Choroid plexus epithelial cell (primary cell): ENCODE data around the gene FLT4.

Experiments
- DNase-seq: peaks from one replicate; pipeline ENCODE4 v3.0.0-alpha.2; 2010; ENCODE audit warnings: low read depth
- H3K4me3 ChIP-seq: 2 replicates; pipeline ENCODE4 v1.5.1; 2011; ENCODE audit warnings: low read depth, mild to moderate bottlenecking, control low read depth, low read length, moderate library complexity
- TF ChIP-seq, protein P1 (sequence below): conservative IDR thresholded peaks from 2 replicates; pipeline ENCODE4 v1.5.1; 2011; ENCODE audit warnings: low read depth, mild to moderate bottlenecking, control low read depth, inconsistent platforms, low read length, moderate library complexity

FLT4 gene

DNA sequence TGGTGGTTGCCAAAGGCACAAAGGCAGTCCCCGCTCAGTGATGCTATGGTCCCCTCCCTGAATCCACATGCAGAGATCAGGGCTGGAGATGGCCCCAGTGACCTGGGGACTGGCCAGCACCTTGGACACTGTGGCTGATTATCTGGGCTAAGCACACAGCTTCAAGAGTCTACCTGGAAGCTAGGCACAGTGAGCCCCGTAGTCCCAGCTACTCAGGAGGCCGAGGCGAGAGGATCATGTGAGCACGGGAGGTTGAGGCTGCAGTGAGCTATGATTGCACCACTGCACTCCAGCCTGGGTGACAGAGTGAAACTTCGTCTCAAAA, 49.8 kb downstream of the FLT4 start:
- H3K4me3 ChIP-seq: no peak overlapping the region
- TF ChIP-seq, protein P1, sequence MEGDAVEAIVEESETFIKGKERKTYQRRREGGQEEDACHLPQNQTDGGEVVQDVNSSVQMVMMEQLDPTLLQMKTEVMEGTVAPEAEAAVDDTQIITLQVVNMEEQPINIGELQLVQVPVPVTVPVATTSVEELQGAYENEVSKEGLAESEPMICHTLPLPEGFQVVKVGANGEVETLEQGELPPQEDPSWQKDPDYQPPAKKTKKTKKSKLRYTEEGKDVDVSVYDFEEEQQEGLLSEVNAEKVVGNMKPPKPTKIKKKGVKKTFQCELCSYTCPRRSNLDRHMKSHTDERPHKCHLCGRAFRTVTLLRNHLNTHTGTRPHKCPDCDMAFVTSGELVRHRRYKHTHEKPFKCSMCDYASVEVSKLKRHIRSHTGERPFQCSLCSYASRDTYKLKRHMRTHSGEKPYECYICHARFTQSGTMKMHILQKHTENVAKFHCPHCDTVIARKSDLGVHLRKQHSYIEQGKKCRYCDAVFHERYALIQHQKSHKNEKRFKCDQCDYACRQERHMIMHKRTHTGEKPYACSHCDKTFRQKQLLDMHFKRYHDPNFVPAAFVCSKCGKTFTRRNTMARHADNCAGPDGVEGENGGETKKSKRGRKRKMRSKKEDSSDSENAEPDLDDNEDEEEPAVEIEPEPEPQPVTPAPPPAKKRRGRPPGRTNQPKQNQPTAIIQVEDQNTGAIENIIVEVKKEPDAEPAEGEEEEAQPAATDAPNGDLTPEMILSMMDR: no peak
- no peak for DNase-seq

DNA sequence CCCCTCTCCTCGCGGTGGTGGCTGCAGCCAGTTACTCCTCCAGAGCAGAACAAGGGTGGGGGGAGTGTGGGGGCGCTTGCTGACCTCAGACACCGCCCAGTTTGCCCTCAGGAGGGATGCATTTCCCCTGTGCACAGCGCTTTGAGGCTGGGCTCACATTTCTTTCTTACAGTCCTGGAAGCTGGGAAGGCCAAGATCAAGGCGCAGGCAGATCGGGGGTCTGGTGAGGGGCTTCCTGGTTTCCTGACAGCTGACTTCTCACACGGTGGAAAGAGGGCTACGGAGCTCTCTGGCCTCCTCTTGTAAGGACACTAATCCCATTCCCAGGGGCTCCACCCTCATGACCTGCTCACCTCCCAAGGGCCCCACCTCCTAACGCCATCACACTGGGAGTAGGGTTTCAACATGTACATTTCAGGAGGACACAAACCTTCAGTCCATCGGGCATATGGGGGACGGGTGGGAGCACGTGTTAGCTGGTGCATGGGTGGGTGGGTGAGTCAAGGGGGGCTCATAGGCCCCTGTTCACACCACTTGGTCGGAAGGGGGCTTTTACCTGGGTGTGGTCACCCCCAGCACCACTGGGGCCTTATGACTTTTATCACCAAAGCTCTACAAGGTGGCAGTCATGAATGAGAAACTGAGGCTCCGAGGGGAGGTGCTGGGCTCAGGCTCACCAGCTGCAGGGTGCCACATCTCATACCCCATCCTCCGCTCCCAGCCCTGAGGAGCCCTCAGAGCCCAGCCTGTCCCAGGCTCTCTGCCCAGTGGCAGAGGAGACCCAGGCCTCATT, 50.4 kb downstream of the FLT4 start:
- no peak for DNase-seq
- no peak overlapping the region for H3K4me3 ChIP-seq
- TF ChIP-seq, protein P1: no peak

DNA sequence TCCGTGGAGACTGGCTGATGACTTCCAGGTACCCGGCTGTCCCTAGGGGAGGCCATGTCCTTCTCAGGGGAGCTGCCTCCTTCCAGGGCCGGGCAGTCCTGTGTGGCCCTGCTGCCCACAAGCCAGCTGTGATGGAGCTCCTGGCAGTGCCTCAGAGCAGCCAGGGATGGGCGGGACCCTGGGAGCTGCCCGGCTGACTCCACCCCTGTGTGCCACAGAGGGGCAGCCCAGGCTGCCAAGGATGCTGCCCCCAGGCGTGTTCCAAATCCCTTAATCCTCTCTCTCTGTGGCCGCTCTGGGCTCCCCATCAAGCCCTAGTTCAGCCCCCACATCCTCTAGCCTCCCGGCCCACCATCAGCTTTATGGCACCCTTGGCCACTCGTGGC, 51.1 kb downstream of the FLT4 start:
- no peak for DNase-seq
- TF ChIP-seq, protein P1: no peak

GRCh38 chr5:180596668-180597231, 52.6 kb downstream of the FLT4 start:
- TF ChIP-seq, protein P1: no peak
- DNase-seq: no peak
- H3K4me3 ChIP-seq: no peak overlapping the region

More for the DNA sequence above, 51.1 kb downstream of the FLT4 start:
- no peak overlapping the region for H3K4me3 ChIP-seq

DNA sequence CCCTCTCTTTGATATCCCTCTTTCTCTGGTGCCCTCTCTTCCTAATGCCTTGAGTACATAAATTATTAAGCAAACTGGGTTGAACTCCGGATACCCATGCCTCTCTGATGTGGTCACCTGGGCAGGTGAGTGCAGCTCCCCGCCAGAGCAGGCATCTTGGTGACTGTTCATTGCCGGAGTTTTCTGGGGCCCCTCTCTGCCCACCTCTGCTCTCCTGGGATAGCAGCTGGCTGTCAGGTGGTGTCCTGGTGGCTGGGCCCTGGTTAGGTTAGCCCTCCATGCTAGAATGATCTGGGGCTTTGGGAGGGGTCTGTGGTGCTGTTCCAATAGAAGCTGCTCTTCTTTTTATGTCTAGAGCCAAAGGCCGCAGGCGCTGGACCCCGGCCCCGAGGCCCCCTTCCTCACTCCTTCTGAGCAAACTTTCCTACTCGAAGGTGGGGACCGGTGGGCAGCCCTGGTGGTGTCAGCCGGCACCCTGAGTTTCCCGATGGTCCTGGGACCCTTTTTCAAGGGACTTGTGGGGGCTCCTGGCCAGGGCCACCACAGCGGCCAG, 53.2 kb downstream of the FLT4 start:
- DNase-seq: no peak
- no peak overlapping the region for H3K4me3 ChIP-seq
- TF ChIP-seq, protein P1: no peak

DNA sequence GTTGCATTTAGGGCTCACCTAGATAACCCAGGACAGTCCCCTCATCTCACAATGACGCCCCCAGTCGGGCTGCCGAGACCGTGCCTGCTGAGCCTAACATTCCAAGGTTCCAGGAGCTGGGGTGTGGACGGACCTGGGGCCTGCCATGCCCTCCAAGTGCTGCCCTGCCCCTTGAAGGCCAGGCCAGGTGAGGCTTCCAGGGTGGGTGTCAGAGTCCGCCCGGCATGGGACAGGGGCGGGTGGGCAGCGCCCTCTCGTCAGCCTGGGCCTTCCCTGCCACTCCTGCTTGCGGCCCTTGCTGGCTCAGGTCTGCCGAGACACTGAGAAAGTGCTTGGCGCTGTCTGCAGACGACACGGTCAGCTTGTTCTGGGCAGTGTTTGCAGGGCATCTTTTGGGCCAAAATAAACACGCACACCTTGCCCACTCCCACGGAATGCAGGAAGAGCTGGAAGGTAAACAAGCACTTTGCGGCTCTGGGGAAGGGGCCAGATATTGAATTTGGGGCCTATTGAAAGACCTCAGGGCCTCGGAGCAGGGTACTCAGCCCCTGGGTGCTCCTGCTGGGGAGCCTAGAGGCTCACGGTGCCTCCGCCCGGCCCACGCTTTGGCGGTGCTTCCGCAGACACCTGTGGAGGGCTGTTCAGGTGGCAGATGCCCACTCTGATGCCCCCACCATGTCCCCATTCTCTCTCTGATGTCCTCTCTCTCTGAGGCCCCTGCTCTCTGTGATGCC, 53.9 kb downstream of the FLT4 start:
- TF ChIP-seq, protein P1: no peak
- no peak overlapping the region for H3K4me3 ChIP-seq
- no peak for DNase-seq

DNA sequence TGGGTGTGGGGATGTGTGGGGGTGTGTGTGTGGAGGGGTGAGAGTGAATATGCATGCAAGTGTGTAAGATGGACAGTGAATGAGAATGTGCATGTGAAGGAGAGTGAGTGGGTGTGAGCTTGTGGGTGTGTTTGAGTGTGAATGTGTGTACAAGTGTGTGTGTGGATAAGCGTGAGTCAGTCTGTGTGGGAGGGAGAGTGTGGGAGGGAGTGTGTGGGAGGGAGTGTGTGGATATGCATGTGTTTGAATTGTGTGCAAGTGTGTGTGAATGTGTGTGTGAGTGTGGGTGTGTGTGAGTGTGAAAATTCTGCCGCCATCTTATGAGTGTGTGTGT, 54.4 kb downstream of the FLT4 start:
- no peak for DNase-seq
- TF ChIP-seq, protein P1: no peak
- no peak overlapping the region for H3K4me3 ChIP-seq
